ENCODE results near the gene SARDH.

DNA sequence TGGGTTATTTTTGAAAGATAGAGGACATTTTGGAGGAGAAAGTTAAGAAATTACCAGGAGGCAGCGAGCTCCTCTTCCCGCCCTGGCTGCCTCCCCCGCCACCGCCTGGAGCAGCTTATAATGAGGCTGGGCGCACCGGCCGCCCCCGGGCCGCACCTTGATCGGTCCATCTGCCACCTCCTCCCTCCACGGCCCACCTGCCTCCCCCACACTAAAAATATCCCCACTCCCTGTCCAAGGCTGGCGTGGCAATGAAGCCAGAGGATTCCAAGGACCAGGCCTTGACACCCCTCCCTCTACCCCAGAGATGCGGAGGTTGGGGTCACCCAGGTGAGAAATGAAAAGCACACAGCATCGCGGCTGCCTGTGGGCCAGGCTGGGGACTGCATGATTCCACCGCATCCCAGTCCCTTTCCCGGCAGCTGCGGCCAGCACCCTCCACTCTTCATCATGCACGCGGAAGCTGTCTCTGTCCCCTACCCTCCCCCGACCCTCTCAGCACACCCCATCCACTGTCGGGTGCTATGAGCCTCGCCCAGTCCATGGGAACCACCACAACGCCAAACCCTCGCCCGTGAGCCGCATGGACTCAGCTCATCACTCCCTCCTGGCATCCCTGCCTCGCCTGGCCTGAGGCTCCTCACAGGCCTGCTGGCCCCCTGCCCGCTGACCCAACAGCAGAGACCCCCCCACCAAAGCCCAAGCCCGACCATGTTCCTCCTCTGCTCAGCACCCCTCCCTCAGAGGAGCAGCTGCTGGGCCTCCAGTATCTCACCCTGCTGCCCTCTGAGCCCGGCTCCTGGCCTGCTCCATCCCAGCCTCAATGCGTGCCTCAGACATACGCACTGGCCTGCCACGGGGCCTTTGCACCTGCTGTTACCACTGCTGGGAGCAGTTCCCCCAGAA is 50.0 kb downstream of the SARDH start:
- TF ChIP-seq, protein P1, sequence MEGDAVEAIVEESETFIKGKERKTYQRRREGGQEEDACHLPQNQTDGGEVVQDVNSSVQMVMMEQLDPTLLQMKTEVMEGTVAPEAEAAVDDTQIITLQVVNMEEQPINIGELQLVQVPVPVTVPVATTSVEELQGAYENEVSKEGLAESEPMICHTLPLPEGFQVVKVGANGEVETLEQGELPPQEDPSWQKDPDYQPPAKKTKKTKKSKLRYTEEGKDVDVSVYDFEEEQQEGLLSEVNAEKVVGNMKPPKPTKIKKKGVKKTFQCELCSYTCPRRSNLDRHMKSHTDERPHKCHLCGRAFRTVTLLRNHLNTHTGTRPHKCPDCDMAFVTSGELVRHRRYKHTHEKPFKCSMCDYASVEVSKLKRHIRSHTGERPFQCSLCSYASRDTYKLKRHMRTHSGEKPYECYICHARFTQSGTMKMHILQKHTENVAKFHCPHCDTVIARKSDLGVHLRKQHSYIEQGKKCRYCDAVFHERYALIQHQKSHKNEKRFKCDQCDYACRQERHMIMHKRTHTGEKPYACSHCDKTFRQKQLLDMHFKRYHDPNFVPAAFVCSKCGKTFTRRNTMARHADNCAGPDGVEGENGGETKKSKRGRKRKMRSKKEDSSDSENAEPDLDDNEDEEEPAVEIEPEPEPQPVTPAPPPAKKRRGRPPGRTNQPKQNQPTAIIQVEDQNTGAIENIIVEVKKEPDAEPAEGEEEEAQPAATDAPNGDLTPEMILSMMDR (IDR thresholded peaks at IDR 0.05; ENCODE audit: low read length), result no peak
- no peak for TF ChIP-seq EZH2 (IDR thresholded peaks at IDR 0.05; ENCODE audit: borderline replicate concordance, low read length)
